ENCODE results near the gene RAPGEF5. TPM values are rescaled to one million over a fixed set of nuclear protein-coding genes. Genes with fewer than 3 reads are reported as not detected.

The RAPGEF5 gene
- total RNA-seq, 1 donor from 2014 or later = 139 TPM

DNA sequence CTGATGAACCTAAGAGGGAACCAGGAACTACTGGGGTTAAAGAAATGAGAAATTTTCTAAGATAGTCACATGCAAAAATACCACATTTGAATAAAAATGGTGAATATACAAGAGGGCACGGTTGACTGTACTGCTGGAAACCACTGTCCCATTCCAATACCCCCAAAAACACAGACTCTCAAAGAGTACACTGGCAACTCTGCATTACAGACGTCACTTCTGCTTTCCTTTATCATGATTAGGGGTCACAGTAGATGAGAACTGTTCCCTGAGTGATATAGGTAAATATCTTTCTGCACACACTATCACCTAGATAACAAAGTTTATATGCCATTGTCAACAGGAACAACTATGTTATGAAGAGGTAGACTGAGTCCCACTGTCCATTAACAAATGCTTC is 69.5 kb downstream of the RAPGEF5 start:
- no peaks in the 10 kb centered on the region for H3K4me1 ChIP-seq
- no peak overlapping the region for H3K27ac ChIP-seq
- no peaks in the 10 kb centered on the region for H3K27me3 ChIP-seq
- intact Hi-C loops (cut with DNase I) = no loop called here
- TF ChIP-seq, protein P1, sequence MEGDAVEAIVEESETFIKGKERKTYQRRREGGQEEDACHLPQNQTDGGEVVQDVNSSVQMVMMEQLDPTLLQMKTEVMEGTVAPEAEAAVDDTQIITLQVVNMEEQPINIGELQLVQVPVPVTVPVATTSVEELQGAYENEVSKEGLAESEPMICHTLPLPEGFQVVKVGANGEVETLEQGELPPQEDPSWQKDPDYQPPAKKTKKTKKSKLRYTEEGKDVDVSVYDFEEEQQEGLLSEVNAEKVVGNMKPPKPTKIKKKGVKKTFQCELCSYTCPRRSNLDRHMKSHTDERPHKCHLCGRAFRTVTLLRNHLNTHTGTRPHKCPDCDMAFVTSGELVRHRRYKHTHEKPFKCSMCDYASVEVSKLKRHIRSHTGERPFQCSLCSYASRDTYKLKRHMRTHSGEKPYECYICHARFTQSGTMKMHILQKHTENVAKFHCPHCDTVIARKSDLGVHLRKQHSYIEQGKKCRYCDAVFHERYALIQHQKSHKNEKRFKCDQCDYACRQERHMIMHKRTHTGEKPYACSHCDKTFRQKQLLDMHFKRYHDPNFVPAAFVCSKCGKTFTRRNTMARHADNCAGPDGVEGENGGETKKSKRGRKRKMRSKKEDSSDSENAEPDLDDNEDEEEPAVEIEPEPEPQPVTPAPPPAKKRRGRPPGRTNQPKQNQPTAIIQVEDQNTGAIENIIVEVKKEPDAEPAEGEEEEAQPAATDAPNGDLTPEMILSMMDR (IDR thresholded peaks at IDR 0.05) = no peak
- no peaks in the 10 kb centered on the region for H3K36me3 ChIP-seq
- DNase-seq (no peak), ATAC-seq (no peak)
- H3K9me3 ChIP-seq = no peaks in the 10 kb centered on the region
- H3K4me3 ChIP-seq = no peak overlapping the region

DNA sequence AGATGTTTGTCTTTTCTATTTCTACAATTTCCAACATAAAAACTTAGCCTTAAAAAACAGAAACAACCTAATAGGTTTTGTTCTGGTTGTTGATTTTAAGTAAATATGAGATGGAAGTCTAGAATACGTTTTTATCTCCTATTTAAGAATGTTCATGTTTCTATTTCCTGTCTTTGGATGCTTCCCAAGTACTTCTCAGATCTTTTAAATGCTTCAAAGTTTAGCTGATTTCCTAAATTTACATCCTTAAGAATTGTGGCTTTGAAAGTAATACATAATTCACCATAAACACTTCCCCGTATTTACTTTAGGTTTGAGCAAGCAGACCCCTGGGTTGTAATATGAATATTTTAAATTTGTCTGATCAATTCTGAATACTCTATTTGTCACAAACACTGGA is 70.5 kb downstream of the RAPGEF5 start:
- no peaks in the 10 kb centered on the region for H3K9me3 ChIP-seq
- intact Hi-C loops (cut with DNase I) = no loop called here
- no peaks in the 10 kb centered on the region for H3K36me3 ChIP-seq
- no peak overlapping the region for H3K27ac ChIP-seq
- no peaks in the 10 kb centered on the region for H3K27me3 ChIP-seq
- DNase-seq = no peak
- TF ChIP-seq, protein P1 (IDR thresholded peaks at IDR 0.05) = no peak
- H3K4me3 ChIP-seq = no peak overlapping the region
- no peaks in the 10 kb centered on the region for H3K4me1 ChIP-seq
- ATAC-seq = no peak

DNA sequence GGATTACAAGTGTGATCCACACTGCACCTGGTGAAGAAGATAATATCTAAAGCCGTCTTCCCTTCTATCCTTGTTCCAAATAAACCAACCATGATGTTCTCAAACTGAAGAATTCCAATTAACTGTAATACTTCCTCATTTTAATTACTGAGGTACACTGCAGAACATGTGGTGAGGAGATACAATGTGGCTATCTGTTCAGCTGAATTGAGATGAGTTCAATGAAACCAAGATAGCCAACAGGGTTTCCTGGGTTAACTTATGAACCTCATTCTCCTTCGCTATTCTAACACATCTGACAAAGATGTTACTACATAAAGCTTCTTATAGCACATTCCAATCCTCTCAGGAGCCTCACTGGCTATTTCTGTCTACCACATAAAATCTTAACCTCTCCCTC is 75.5 kb downstream of the RAPGEF5 start:
- ATAC-seq = no peak

DNA sequence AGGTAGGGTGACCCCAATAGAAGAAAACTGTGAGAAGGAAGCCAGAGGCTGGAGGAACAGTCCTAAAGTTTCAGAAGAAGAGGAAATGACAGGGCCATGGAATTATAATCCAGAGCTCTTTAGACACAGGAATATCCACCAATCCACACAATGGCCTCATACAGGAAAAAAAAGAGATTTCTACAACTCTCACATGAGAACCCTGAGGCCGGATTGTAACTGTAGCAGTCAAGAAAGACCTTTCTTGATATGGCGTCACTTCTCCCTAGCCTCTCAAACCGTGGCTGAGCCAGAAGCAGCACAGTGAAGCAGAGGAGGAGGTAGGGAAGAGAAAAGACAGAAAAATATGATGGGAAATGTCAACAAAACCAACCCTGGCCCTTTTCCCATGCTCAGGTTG is 76.9 kb downstream of the RAPGEF5 start:
- H3K4me3 ChIP-seq = no peak overlapping the region
- H3K36me3 ChIP-seq = no peaks in the 10 kb centered on the region
- intact Hi-C loops (cut with DNase I) = no loop called here
- TF ChIP-seq, protein P1 (IDR thresholded peaks at IDR 0.05) = no peak
- no peak for DNase-seq
- H3K4me1 ChIP-seq = no peaks in the 10 kb centered on the region
- ATAC-seq = no peak
- H3K27ac ChIP-seq = no peak overlapping the region
- no peaks in the 10 kb centered on the region for H3K27me3 ChIP-seq
- no peaks in the 10 kb centered on the region for H3K9me3 ChIP-seq

More for the DNA sequence above, 75.5 kb downstream of the RAPGEF5 start:
- Histone ChIP-seq H3K9me3 (no peaks in the 10 kb centered on the region), H3K27me3 (no peaks in the 10 kb centered on the region), H3K27ac (no peak overlapping the region), H3K4me3 (no peak overlapping the region), H3K36me3 (no peaks in the 10 kb centered on the region), H3K4me1 (no peaks in the 10 kb centered on the region)
- intact Hi-C loops (cut with DNase I) = no loop called here
- TF ChIP-seq, protein P1 (IDR thresholded peaks at IDR 0.05) = no peak
- DNase-seq = no peak

DNA sequence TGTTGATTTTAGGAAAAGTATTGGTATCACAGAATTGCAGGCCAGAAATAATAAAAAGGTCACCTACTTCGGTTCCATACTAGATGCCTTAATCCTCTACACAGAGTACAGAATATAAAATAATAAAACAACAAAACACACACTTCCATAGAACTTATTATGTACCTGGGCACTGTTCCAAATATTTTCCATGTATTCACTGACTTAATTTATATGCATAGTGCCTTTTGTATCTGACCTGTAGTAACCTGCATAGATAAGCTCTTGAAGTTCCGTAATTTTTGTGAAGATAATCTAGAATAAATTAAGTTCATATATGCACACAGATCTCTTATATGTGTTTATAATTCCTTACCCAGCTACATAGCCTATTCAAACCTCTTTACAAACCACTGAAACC is 78.3 kb downstream of the RAPGEF5 start:
- ATAC-seq = no peak
- Histone ChIP-seq H3K27ac (no peak overlapping the region), H3K27me3 (no peaks in the 10 kb centered on the region), H3K4me3 (no peak overlapping the region), H3K36me3 (no peaks in the 10 kb centered on the region), H3K4me1 (no peaks in the 10 kb centered on the region), H3K9me3 (no peaks in the 10 kb centered on the region)
- intact Hi-C loops (cut with DNase I) = no loop called here
- TF ChIP-seq, protein P1 (IDR thresholded peaks at IDR 0.05) = no peak
- DNase-seq = no peak

DNA sequence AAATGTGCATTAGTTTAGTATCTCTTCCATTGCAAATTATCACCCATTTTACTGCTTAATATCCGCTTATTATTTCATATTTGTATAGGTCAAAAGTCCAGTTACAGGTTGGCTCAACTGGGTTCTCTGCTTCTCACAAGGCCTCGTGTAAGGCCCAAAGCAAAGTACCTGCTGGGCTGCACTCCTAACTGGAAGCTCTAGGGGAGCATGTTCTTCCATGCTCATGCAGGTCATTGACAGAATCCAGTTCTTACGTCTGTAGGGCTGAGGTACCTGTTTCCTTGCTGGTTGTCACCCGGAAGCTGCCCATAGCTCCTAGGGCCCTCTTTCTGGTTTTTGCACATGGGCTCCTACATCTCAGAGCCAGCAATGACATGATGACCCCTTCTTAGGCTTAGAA is 79.6 kb downstream of the RAPGEF5 start:
- Histone ChIP-seq H3K4me3 (no peak overlapping the region), H3K27me3 (no peaks in the 10 kb centered on the region), H3K9me3 (no peaks in the 10 kb centered on the region), H3K4me1 (no peaks in the 10 kb centered on the region), H3K27ac (no peak overlapping the region), H3K36me3 (no peaks in the 10 kb centered on the region)
- TF ChIP-seq, protein P1 (IDR thresholded peaks at IDR 0.05) = no peak
- ATAC-seq = no peak
- intact Hi-C loops (cut with DNase I) = no loop called here
- DNase-seq = no peak
